ENCODE results near the gene ACKR2.

Gene ACKR2

GRCh38 chr3:42801784-42802183 is 7.5 kb upstream of the ACKR2 start:
- H3K27me3 ChIP-seq (ENCODE audit: insufficient read depth, low read length) = no peaks in the 10 kb centered on the region
- H3K4me1 ChIP-seq (ENCODE audit: control insufficient read depth in 1 of 2, insufficient read depth in 2 of 2, low read length in 2 of 2) = peaks cover 6 to 7% of the 10 kb centered on the region in 2 experiments
- no peak overlapping the region for H2BK12ac ChIP-seq (ENCODE audit: low read length)
- no peak overlapping the region for H3K23ac ChIP-seq (ENCODE audit: low read length)
- no peak overlapping the region for H3K27ac ChIP-seq (ENCODE audit: low read depth, low read length)
- no peak overlapping the region for H4K12ac ChIP-seq (ENCODE audit: low read depth, low read length)
- no peak overlapping the region for H4K91ac ChIP-seq (ENCODE audit: low read depth, low read length)
- no peak overlapping the region for H2BK120ac ChIP-seq (ENCODE audit: insufficient read depth, low read length, poor library complexity)
- H2AK5ac ChIP-seq (ENCODE audit: low read length) = no peak overlapping the region
- H2BK5ac ChIP-seq (ENCODE audit: low read depth, low read length, poor library complexity) = no peak overlapping the region
- H3K36me3 ChIP-seq (ENCODE audit: control insufficient read depth in 1 of 2, insufficient read depth in 2 of 2, low read length in 2 of 2) = peaks cover 3% of the 10 kb centered on the region in 2 experiments
- no peak for DNase-seq
- no peak overlapping the region for H3K9ac ChIP-seq (ENCODE audit: low read length)
- no peak overlapping the region for H4K8ac ChIP-seq (ENCODE audit: low read depth, low read length)
- no peaks in the 10 kb centered on the region for H3K9me3 ChIP-seq (ENCODE audit: insufficient read depth, low read depth, low read length)
- WGBS (ENCODE audit: extremely low coverage, insufficient coverage, insufficient read length) = no CpG with 5 or more reads among the region's 4 CpGs
- peak overlapping the region; percentile 61 for H3K4ac ChIP-seq (ENCODE audit: low read depth, low read length)
- H3K18ac ChIP-seq (ENCODE audit: low read length) = no peak overlapping the region
- peaks cover 18% of the 10 kb centered on the region for H3K79me2 ChIP-seq (ENCODE audit: control insufficient read depth, insufficient read depth, low read length, poor library complexity)
- H3K14ac ChIP-seq (ENCODE audit: low read length) = no peak overlapping the region
- no peak overlapping the region for H2AFZ ChIP-seq (ENCODE audit: insufficient read depth, low read length, poor library complexity)
- no peak overlapping the region for H3K4me3 ChIP-seq (ENCODE audit: low read depth, low read length)
- peaks cover 13% of the 10 kb centered on the region for H3K79me1 ChIP-seq (ENCODE audit: low read length)
- H3K4me2 ChIP-seq (ENCODE audit: low read length) = peak overlapping the region; percentile 34

- no CpG with 5 or more reads among the region's 11 CpGs for WGBS (ENCODE audit: extremely low coverage, insufficient coverage, insufficient read length)
- H3K4me2 ChIP-seq (ENCODE audit: low read length) = peak overlapping the region; percentile 84
- peak overlapping the region; percentile 88 for H3K4me3 ChIP-seq (ENCODE audit: low read depth, low read length)
- H2BK120ac ChIP-seq (ENCODE audit: insufficient read depth, low read length, poor library complexity) = no peak overlapping the region
- H2AK5ac ChIP-seq (ENCODE audit: low read length) = no peak overlapping the region
- H3K79me2 ChIP-seq (ENCODE audit: control insufficient read depth, insufficient read depth, low read length, poor library complexity) = peaks cover 18% of the 10 kb centered on the region
- H3K79me1 ChIP-seq (ENCODE audit: low read length) = peaks cover 13% of the 10 kb centered on the region
- H3K4ac ChIP-seq (ENCODE audit: low read depth, low read length) = peak overlapping the region; percentile 63
- H3K23ac ChIP-seq (ENCODE audit: low read length) = no peak overlapping the region
- no peak overlapping the region for H3K14ac ChIP-seq (ENCODE audit: low read length)
- H3K27ac ChIP-seq (ENCODE audit: low read depth, low read length) = no peak overlapping the region
- H4K12ac ChIP-seq (ENCODE audit: low read depth, low read length) = no peak overlapping the region
- H4K8ac ChIP-seq (ENCODE audit: low read depth, low read length) = peak overlapping the region; percentile 28
- no peak overlapping the region for H3K18ac ChIP-seq (ENCODE audit: low read length)
- H3K4me1 ChIP-seq (ENCODE audit: control insufficient read depth in 1 of 2, insufficient read depth in 2 of 2, low read length in 2 of 2) = peaks cover 6 to 9% of the 10 kb centered on the region in 2 experiments
- DNase-seq = no peak
- H2BK12ac ChIP-seq (ENCODE audit: low read length) = no peak overlapping the region
- H3K36me3 ChIP-seq (ENCODE audit: control insufficient read depth in 1 of 2, insufficient read depth in 2 of 2, low read length in 2 of 2) = peaks cover 3% of the 10 kb centered on the region in 2 experiments
- H2AFZ ChIP-seq (ENCODE audit: insufficient read depth, low read length, poor library complexity) = no peak overlapping the region
- no peak overlapping the region for H4K91ac ChIP-seq (ENCODE audit: low read depth, low read length)
- H3K9me3 ChIP-seq (ENCODE audit: insufficient read depth, low read depth, low read length) = no peaks in the 10 kb centered on the region
- H3K27me3 ChIP-seq (ENCODE audit: insufficient read depth, low read length) = no peaks in the 10 kb centered on the region
- H3K9ac ChIP-seq (ENCODE audit: low read length) = peak overlapping the region; percentile 86
- H2BK5ac ChIP-seq (ENCODE audit: low read depth, low read length, poor library complexity) = no peak overlapping the region
Measured at GRCh38 chr3:42802876-42803413, 6.3 kb upstream of the ACKR2 start.

- H3K27ac ChIP-seq (ENCODE audit: low read depth, low read length) = peak overlapping the region; percentile 70
Measured at GRCh38 chr3:42803414-42804105, 5.7 kb upstream of the ACKR2 start.

GRCh38 chr3:42804106-42804830 is 5.0 kb upstream of the ACKR2 start, which contains the start of gene HIGD1A:
HIGD1A (minus strand) TSS chr3:42804490; CDS start chr3:42794253, 10,237 bp downstream.
- Histone ChIP-seq H2AK5ac (ENCODE audit: low read length) (peak within 1 kb of the TSS; percentile 27), H2AFZ (ENCODE audit: insufficient read depth, low read length, poor library complexity) (peak within 1 kb of the TSS; percentile 84), H3K23ac (ENCODE audit: low read length) (no peak within 1 kb of the TSS), H3K36me3 (ENCODE audit: control insufficient read depth in 1 of 2, insufficient read depth in 2 of 2, low read length in 2 of 2) (peaks cover 3% of the 10 kb centered on the region in 2 experiments), H3K18ac (ENCODE audit: low read length) (peak within 1 kb of the TSS; percentile 91), H2BK12ac (ENCODE audit: low read length) (peak within 1 kb of the TSS; percentile 37), H3K9ac (ENCODE audit: low read length) (peak within 1 kb of the TSS; percentile 86), H3K4ac (ENCODE audit: low read depth, low read length) (peak within 1 kb of the TSS; percentile 63), H3K79me2 (ENCODE audit: control insufficient read depth, insufficient read depth, low read length, poor library complexity) (peaks cover 18% of the 10 kb centered on the region), H3K79me1 (ENCODE audit: low read length) (peaks cover 13% of the 10 kb centered on the region), H2BK120ac (ENCODE audit: insufficient read depth, low read length, poor library complexity) (peak within 1 kb of the TSS; percentile 62), H3K27ac (ENCODE audit: low read depth, low read length) (peak within 1 kb of the TSS; percentile 70), H3K27me3 (ENCODE audit: insufficient read depth, low read length) (no peaks in the 10 kb centered on the region), H4K8ac (ENCODE audit: low read depth, low read length) (peak within 1 kb of the TSS; percentile 88), H3K4me1 (ENCODE audit: control insufficient read depth in 1 of 2, insufficient read depth in 2 of 2, low read length in 2 of 2) (peaks cover 6 to 11% of the 10 kb centered on the region in 2 experiments), H4K91ac (ENCODE audit: low read depth, low read length) (peak within 1 kb of the TSS; percentile 79), H3K4me3 (ENCODE audit: low read depth, low read length) (peak within 1 kb of the TSS; percentile 88), H3K9me3 (ENCODE audit: insufficient read depth, low read depth, low read length) (no peaks in the 10 kb centered on the region), H2BK5ac (ENCODE audit: low read depth, low read length, poor library complexity) (peak within 1 kb of the TSS; percentile 70), H3K4me2 (ENCODE audit: low read length) (peak within 1 kb of the TSS; percentile 84), H3K14ac (ENCODE audit: low read length) (peak within 1 kb of the TSS; percentile 87), H4K12ac (ENCODE audit: low read depth, low read length) (peak within 1 kb of the TSS; percentile 83)
- DNase-seq = peak; percentile 95 to 97
- no CpG with 5 or more reads among the region's 63 CpGs for WGBS (ENCODE audit: extremely low coverage, insufficient coverage, insufficient read length)

More at GRCh38 chr3:42803414-42804105, 5.7 kb upstream of the ACKR2 start:
- peaks cover 3% of the 10 kb centered on the region in 2 experiments for H3K36me3 ChIP-seq (ENCODE audit: control insufficient read depth in 1 of 2, insufficient read depth in 2 of 2, low read length in 2 of 2)
- H4K91ac ChIP-seq (ENCODE audit: low read depth, low read length) = peak overlapping the region; percentile 79
- peaks cover 18% of the 10 kb centered on the region for H3K79me2 ChIP-seq (ENCODE audit: control insufficient read depth, insufficient read depth, low read length, poor library complexity)
- peak overlapping the region; percentile 55 for H3K18ac ChIP-seq (ENCODE audit: low read length)
- peaks cover 6 to 9% of the 10 kb centered on the region in 2 experiments for H3K4me1 ChIP-seq (ENCODE audit: control insufficient read depth in 1 of 2, insufficient read depth in 2 of 2, low read length in 2 of 2)
- H3K4me2 ChIP-seq (ENCODE audit: low read length) = peak overlapping the region; percentile 84
- H3K79me1 ChIP-seq (ENCODE audit: low read length) = peaks cover 13% of the 10 kb centered on the region
- H2BK120ac ChIP-seq (ENCODE audit: insufficient read depth, low read length, poor library complexity) = peak overlapping the region; percentile 54
- H3K9me3 ChIP-seq (ENCODE audit: insufficient read depth, low read depth, low read length) = no peaks in the 10 kb centered on the region
- H3K23ac ChIP-seq (ENCODE audit: low read length) = no peak overlapping the region
- H3K4ac ChIP-seq (ENCODE audit: low read depth, low read length) = peak overlapping the region; percentile 63
- H2AFZ ChIP-seq (ENCODE audit: insufficient read depth, low read length, poor library complexity) = peak overlapping the region; percentile 28
- peak overlapping the region; percentile 86 for H3K9ac ChIP-seq (ENCODE audit: low read length)
- peak overlapping the region; percentile 88 for H3K4me3 ChIP-seq (ENCODE audit: low read depth, low read length)
- no peak overlapping the region for H2BK12ac ChIP-seq (ENCODE audit: low read length)
- peak overlapping the region; percentile 58 for H2BK5ac ChIP-seq (ENCODE audit: low read depth, low read length, poor library complexity)
- WGBS (ENCODE audit: extremely low coverage, insufficient coverage, insufficient read length) = no CpG with 5 or more reads among the region's 33 CpGs
- peak overlapping the region; percentile 87 for H4K8ac ChIP-seq (ENCODE audit: low read depth, low read length)
- H2AK5ac ChIP-seq (ENCODE audit: low read length) = peak overlapping the region; percentile 1
- peak; percentile 19 to 45 for DNase-seq
- H3K14ac ChIP-seq (ENCODE audit: low read length) = peak overlapping the region; percentile 47
- H3K27me3 ChIP-seq (ENCODE audit: insufficient read depth, low read length) = no peaks in the 10 kb centered on the region
- peak overlapping the region; percentile 83 for H4K12ac ChIP-seq (ENCODE audit: low read depth, low read length)
